ENCODE results near the gene ADAMTSL1.

The ADAMTSL1 gene

DNA sequence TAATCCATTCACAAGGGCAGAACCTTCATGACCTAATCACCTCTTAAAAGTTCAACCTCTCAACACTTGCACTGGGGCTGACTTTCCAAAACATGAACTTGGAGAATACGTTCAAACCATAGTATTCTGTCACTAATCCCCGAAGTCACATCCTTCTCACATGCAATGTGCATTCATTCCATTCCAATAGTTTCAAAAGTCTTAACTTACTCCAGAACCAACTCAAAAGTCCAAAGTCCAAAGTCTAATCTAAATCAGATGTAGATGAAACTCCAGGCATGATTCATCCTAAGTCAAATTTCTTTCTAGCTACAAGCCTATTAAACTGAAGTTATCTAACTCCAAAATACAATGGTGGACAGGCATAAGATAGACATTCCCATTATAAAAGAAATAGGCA lies 21.7 kb upstream of the ADAMTSL1 start:
- H3K9me3 ChIP-seq (ENCODE audit: insufficient read depth, low read length): no peaks in the 10 kb centered on the region
- no peaks in the 10 kb centered on the region for H4K20me1 ChIP-seq (ENCODE audit: insufficient read depth, low read length)
- TF ChIP-seq EZH2phosphoT487 (IDR thresholded peaks at IDR 0.05; ENCODE audit: low read depth): no peak
- TF ChIP-seq, protein P1, sequence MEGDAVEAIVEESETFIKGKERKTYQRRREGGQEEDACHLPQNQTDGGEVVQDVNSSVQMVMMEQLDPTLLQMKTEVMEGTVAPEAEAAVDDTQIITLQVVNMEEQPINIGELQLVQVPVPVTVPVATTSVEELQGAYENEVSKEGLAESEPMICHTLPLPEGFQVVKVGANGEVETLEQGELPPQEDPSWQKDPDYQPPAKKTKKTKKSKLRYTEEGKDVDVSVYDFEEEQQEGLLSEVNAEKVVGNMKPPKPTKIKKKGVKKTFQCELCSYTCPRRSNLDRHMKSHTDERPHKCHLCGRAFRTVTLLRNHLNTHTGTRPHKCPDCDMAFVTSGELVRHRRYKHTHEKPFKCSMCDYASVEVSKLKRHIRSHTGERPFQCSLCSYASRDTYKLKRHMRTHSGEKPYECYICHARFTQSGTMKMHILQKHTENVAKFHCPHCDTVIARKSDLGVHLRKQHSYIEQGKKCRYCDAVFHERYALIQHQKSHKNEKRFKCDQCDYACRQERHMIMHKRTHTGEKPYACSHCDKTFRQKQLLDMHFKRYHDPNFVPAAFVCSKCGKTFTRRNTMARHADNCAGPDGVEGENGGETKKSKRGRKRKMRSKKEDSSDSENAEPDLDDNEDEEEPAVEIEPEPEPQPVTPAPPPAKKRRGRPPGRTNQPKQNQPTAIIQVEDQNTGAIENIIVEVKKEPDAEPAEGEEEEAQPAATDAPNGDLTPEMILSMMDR (IDR thresholded peaks at IDR 0.05; ENCODE audit: low read depth, low read length): no peak
- H3K4me3 ChIP-seq (ENCODE audit: low read length): no peak overlapping the region
- H3K27ac ChIP-seq (ENCODE audit: low read length): no peak overlapping the region
- no peak overlapping the region for H3K4me2 ChIP-seq (ENCODE audit: low read length)
- H3K79me2 ChIP-seq (ENCODE audit: low read length): no peaks in the 10 kb centered on the region
- 0 out of 2 replicates have a peak, but pooled peaks cover 3% of the 10 kb centered on the region for H3K27me3 ChIP-seq (ENCODE audit: low read depth, low read length)
- H3K4me1 ChIP-seq (ENCODE audit: low read length): no peaks in the 10 kb centered on the region
- no peak overlapping the region for H3K9ac ChIP-seq (ENCODE audit: low read length)
- no peak overlapping the region for H2AFZ ChIP-seq (ENCODE audit: low read depth, low read length)
- no peaks in the 10 kb centered on the region for H3K36me3 ChIP-seq (replicated peaks; ENCODE audit: low read depth, low read length)

DNA sequence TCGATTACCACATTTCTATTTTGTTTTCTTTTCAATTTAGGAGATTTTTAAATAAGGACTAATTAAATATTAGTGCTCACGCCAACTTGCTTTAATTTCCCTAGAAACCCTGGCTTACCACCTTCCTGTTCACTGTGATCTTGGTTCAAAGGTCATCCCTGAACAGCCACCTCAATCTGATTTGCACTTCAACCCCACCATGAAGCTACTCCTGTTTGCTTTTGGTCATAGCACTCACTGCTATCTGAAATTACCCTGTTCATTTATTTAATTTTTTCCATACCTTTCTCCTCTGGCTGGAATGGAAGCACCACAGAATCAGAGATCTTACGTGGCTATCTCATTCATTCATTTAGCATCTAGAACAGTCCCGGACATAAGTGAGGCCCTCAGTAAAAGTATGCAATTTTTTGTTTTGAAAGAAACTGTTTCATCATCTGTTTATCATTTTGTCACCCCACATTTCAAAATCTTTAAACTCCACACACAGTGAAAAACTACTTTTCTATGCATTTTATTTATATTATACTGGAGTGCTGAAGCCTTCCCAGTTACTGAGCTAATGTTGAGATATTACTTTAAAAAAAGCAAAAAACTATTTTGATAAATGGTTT lies 17.2 kb upstream of the ADAMTSL1 start:
- Histone ChIP-seq H3K27me3 (ENCODE audit: low read depth, low read length) (no peaks in the 10 kb centered on the region), H3K4me2 (ENCODE audit: low read length) (no peak overlapping the region), H4K20me1 (ENCODE audit: insufficient read depth, low read length) (no peaks in the 10 kb centered on the region), H3K27ac (ENCODE audit: low read length) (no peak overlapping the region), H3K79me2 (ENCODE audit: low read length) (no peaks in the 10 kb centered on the region), H3K4me1 (ENCODE audit: low read length) (no peaks in the 10 kb centered on the region), H2AFZ (ENCODE audit: low read depth, low read length) (no peak overlapping the region), H3K4me3 (ENCODE audit: low read length) (no peak overlapping the region), H3K9me3 (ENCODE audit: insufficient read depth, low read length) (no peaks in the 10 kb centered on the region), H3K9ac (ENCODE audit: low read length) (no peak overlapping the region), H3K36me3 (replicated peaks; ENCODE audit: low read depth, low read length) (no peaks in the 10 kb centered on the region)
- no peak for TF ChIP-seq EZH2phosphoT487 (IDR thresholded peaks at IDR 0.05; ENCODE audit: low read depth)
- TF ChIP-seq, protein P1 (IDR thresholded peaks at IDR 0.05; ENCODE audit: low read depth, low read length): no peak

DNA sequence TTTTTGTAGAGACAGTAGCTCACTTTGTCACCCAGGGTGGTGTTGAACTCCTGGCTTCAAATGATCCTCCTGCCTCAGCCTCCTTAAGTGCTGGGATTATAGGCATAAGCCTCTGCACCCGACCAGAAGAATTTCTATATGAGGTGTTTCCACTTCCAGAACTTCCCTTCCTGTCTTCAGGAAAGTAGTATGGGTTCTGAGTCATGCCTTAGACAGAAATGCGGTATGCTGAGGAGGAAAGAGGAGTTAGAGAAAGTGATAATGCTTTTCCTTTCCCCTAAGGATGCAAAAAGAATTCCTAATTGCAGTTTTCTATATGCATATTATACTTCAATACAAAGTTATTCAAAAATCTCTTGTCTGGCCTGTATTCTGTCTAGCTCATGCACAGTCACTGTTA lies 16.4 kb upstream of the ADAMTSL1 start:
- no peak overlapping the region for H3K9ac ChIP-seq (ENCODE audit: low read length)
- H3K36me3 ChIP-seq (replicated peaks; ENCODE audit: low read depth, low read length): no peaks in the 10 kb centered on the region
- H2AFZ ChIP-seq (ENCODE audit: low read depth, low read length): no peak overlapping the region
- TF ChIP-seq EZH2phosphoT487 (IDR thresholded peaks at IDR 0.05; ENCODE audit: low read depth): no peak
- TF ChIP-seq, protein P1 (IDR thresholded peaks at IDR 0.05; ENCODE audit: low read depth, low read length): no peak
- no peak overlapping the region for H3K4me3 ChIP-seq (ENCODE audit: low read length)
- no peaks in the 10 kb centered on the region for H4K20me1 ChIP-seq (ENCODE audit: insufficient read depth, low read length)
- no peak overlapping the region for H3K27ac ChIP-seq (ENCODE audit: low read length)
- H3K4me1 ChIP-seq (ENCODE audit: low read length): no peaks in the 10 kb centered on the region
- no peaks in the 10 kb centered on the region for H3K79me2 ChIP-seq (ENCODE audit: low read length)
- no peaks in the 10 kb centered on the region for H3K9me3 ChIP-seq (ENCODE audit: insufficient read depth, low read length)
- H3K4me2 ChIP-seq (ENCODE audit: low read length): no peak overlapping the region
- H3K27me3 ChIP-seq (ENCODE audit: low read depth, low read length): no peaks in the 10 kb centered on the region

DNA sequence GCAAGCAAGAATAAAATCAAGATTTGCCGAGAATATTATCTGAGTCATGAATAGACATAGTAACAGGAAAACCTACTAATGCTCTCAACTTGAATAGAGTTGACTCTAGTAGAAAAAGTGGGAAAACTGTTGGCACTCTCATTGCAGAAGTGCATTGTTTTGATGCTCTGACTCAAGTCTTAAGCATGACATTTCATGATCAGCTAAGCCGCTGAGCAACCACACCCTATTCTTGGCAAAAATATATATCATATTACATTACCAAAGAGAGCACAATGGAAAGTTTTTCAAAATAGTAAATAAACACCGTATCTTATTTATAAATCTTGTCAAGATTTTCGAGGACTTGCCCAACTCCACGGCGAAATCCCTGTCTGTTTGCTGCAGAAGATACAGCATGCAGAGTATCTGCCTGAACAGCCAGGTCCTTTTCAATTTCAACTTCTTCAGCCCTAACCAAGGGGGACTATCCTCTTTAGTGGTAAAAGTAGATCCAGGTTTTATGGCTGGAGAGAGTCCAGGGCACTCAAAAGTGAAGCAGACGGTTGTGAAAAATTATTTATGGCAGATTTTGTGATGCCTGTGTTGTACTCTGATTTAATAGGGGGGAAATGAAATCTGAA lies 13.9 kb upstream of the ADAMTSL1 start:
- Histone ChIP-seq H3K9ac (ENCODE audit: low read length) (no peak overlapping the region), H3K27ac (ENCODE audit: low read length) (no peak overlapping the region), H3K4me1 (ENCODE audit: low read length) (no peaks in the 10 kb centered on the region), H2AFZ (ENCODE audit: low read depth, low read length) (no peak overlapping the region), H3K79me2 (ENCODE audit: low read length) (no peaks in the 10 kb centered on the region), H3K4me2 (ENCODE audit: low read length) (no peak overlapping the region), H3K27me3 (ENCODE audit: low read depth, low read length) (no peaks in the 10 kb centered on the region), H3K36me3 (replicated peaks; ENCODE audit: low read depth, low read length) (no peaks in the 10 kb centered on the region), H3K4me3 (ENCODE audit: low read length) (no peak overlapping the region), H4K20me1 (ENCODE audit: insufficient read depth, low read length) (no peaks in the 10 kb centered on the region), H3K9me3 (ENCODE audit: insufficient read depth, low read length) (no peaks in the 10 kb centered on the region)
- no peak for TF ChIP-seq EZH2phosphoT487 (IDR thresholded peaks at IDR 0.05; ENCODE audit: low read depth)
- TF ChIP-seq, protein P1 (IDR thresholded peaks at IDR 0.05; ENCODE audit: low read depth, low read length): no peak

Measured in OCI-LY3 (cell line).